22Rv1 (cell line): Measurements from ENCODE around the gene ABHD6.

Experiments used
- CTCF ChIP-seq: fragments of 450-650 bp; IDR thresholded peaks from 2 replicates; pipeline ENCODE4 v1.5.1; 2017; ENCODE audit warnings: mild to moderate bottlenecking
- ZFX ChIP-seq: fragments of 450-650 bp; IDR thresholded peaks from 2 replicates; pipeline ENCODE4 v1.6.1; 2017; ENCODE audit warnings: antibody characterized with exemption, borderline replicate concordance

DNA sequence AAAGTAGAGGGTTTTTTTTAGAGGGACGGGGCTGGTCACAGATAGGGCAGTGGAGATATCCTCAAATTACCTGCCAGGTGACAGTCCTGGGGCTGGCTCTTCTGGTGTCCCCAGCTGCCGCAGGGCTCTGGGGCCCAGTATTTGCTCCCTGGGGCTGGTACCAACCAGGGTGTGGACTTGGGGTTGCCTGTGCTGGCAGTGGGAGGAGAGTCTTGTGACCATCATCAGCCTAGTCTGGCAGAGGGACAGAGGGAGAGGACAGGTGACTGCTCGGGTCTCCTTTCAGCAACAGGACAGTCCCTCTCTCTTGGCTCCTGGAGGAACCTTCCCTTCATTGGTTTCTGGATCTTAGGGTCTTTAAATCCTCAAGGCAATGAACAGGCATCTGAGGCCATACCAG is 60.6 kb downstream of the ABHD6 start:
- TF ChIP-seq CTCF = no peak
- TF ChIP-seq ZFX = no peak
